Fibroblast of lung (primary cell): Measurements from ENCODE around the gene ACP4.
"Not testable (repeated sequence)": the region's sequence is repeated elsewhere in the genome, so short reads cannot be mapped to it uniquely, and the experiment has no call there.

Source experiments
- CTCF ChIP-seq, 2 donors: IDR thresholded peaks in 1 of 2; conservative IDR thresholded peaks in 1 of 2; 1 replicate in 1 of 2; 2 replicates in 1 of 2; pipeline ENCODE4 v1.5.1; 2011 to 2012; ENCODE audit warnings: low read length in 2 of 2, control low read depth in 1 of 2, inconsistent platforms in 1 of 2, low read depth in 1 of 2, mild to moderate bottlenecking in 1 of 2
- EZH2 ChIP-seq: IDR thresholded peaks from 2 replicates; pipeline ENCODE4 v1.5.1; 2012; ENCODE audit warnings: low read length, control low read depth, mild to moderate bottlenecking; ENCODE audit errors: missing control alignments

GRCh38 chr19:50756244-50756643 is 34.0 kb upstream of the ACP4 start:
- TF ChIP-seq CTCF (conservative IDR thresholded peaks at IDR 0.05 in 1 of 2, IDR thresholded peaks at IDR 0.05 in 1 of 2; ENCODE audit: low read depth in 1 of 2, low read length in 2 of 2); EZH2: not testable (repeated sequence)
